GM23338 (cell line): ENCODE data around the gene BCOR. TPM values are rescaled to one million over a fixed set of nuclear protein-coding genes. Genes with fewer than 3 reads are reported as not detected.

Experiments
- ATAC-seq: fragments of 200-7000 bp; cut with Tn5 transposase; 3 replicates; pipeline ENCODE4 v1.9.1; 2020
- DNase-seq: peaks from one replicate; pipeline ENCODE4 v3.0.0-alpha.2; 2015; ENCODE audit warnings: low spot score
- H2AFZ ChIP-seq: fragments of 200-600 bp; sonication (generic); 2 replicates; pipeline ENCODE4 v1.8.0; 2016; ENCODE audit warnings: antibody characterized with exemption, mild to moderate bottlenecking, moderate library complexity
- H3F3A ChIP-seq: fragments of 200-600 bp; sonication (generic); replicated peaks from 2 replicates; pipeline ENCODE4 v1.8.0; 2017; ENCODE audit warnings: antibody characterized with exemption, mixed run types, low read depth
- H3K27ac ChIP-seq: fragments of 200-600 bp; sonication (generic); 2 replicates; pipeline ENCODE4 v1.6.1; 2016; ENCODE audit warnings: low read depth
- H3K27me3 ChIP-seq: fragments of 200-600 bp; sonication (generic); 2 replicates; pipeline ENCODE4 v1.8.0; 2016; ENCODE audit warnings: mild to moderate bottlenecking, mixed run types, moderate library complexity; ENCODE audit not compliant: insufficient read depth
- H3K36me3 ChIP-seq: fragments of 200-600 bp; sonication (generic); 2 replicates; pipeline ENCODE4 v1.8.0; 2016; ENCODE audit warnings: mild to moderate bottlenecking; ENCODE audit not compliant: insufficient read depth
- H3K4me1 ChIP-seq: fragments of 200-600 bp; sonication (generic); 2 replicates; pipeline ENCODE4 v1.8.0; 2016; ENCODE audit warnings: mild to moderate bottlenecking, moderate library complexity; ENCODE audit not compliant: insufficient read depth
- H3K4me2 ChIP-seq: fragments of 200-600 bp; sonication (generic); 2 replicates; pipeline ENCODE4 v1.7.1; 2017; ENCODE audit warnings: mixed run types
- H3K4me3 ChIP-seq: fragments of 200-600 bp; sonication (generic); 2 replicates; pipeline ENCODE4 v1.6.1; 2016; ENCODE audit warnings: mixed run types
- H3K79me2 ChIP-seq: fragments of 200-600 bp; sonication (generic); replicated peaks from 2 replicates; pipeline ENCODE4 v1.8.0; 2017; ENCODE audit warnings: mild to moderate bottlenecking; ENCODE audit not compliant: insufficient read depth
- H3K9me2 ChIP-seq: fragments of 200-600 bp; sonication (generic); 2 replicates; pipeline ENCODE4 v1.8.0; 2017; ENCODE audit not compliant: insufficient read depth
- H4K20me1 ChIP-seq: fragments of 200-600 bp; sonication (generic); replicated peaks from 2 replicates; pipeline ENCODE4 v1.8.0; 2017; ENCODE audit warnings: mild to moderate bottlenecking; ENCODE audit not compliant: insufficient read depth
- H3K27ac Mint-ChIP-seq: 2 replicates; pipeline ENCODE4 v1.8.0; 2020; ENCODE audit warnings: inconsistent platforms, mild to moderate bottlenecking, moderate library complexity, mixed read lengths
- H3K27me3 Mint-ChIP-seq: 3 replicates; pipeline ENCODE4 v1.8.0; 2022; ENCODE audit warnings: low read depth, mild to moderate bottlenecking, moderate library complexity, mixed read lengths, inconsistent platforms; ENCODE audit not compliant: insufficient read depth, poor library complexity
- H3K36me3 Mint-ChIP-seq: 3 replicates; pipeline ENCODE4 v1.8.0; 2021; ENCODE audit warnings: low read depth, mild to moderate bottlenecking, inconsistent platforms, moderate library complexity, mixed read lengths
- H3K4me1 Mint-ChIP-seq: 3 replicates; pipeline ENCODE4 v1.8.0; 2020; ENCODE audit warnings: mild to moderate bottlenecking, inconsistent platforms, mixed read lengths
- H3K4me3 Mint-ChIP-seq: 3 replicates; pipeline ENCODE4 v1.8.0; 2021; ENCODE audit warnings: moderate library complexity, mild to moderate bottlenecking, inconsistent platforms, mixed read lengths
- H3K9me3 Mint-ChIP-seq: 3 replicates; pipeline ENCODE4 v1.8.0; 2020; ENCODE audit warnings: moderate library complexity, mild to moderate bottlenecking, inconsistent platforms, mixed read lengths
- POLR2AphosphoS5 ChIP-seq: IDR thresholded peaks from 2 replicates; pipeline ENCODE4 v1.6.1; 2016; ENCODE audit warnings: antibody characterized with exemption, low read depth
- REST ChIP-seq: IDR thresholded peaks from one replicate; pipeline ENCODE4 v1.6.1; 2018; ENCODE audit warnings: antibody characterized with exemption; ENCODE audit not compliant: unreplicated experiment
- STAT1 ChIP-seq: IDR thresholded peaks from one replicate; pipeline ENCODE4 v1.6.1; 2016; ENCODE audit warnings: antibody characterized with exemption; ENCODE audit not compliant: unreplicated experiment
- ZNF331 ChIP-seq: fragments of 250-450 bp; sonication (Bioruptor Pico); IDR thresholded peaks from 2 replicates; pipeline ENCODE4 v1.5.0; 2020; ENCODE audit warnings: low read depth, mild to moderate bottlenecking, moderate library complexity
- ZNF462 ChIP-seq: fragments of 250-450 bp; sonication (Bioruptor Pico); IDR thresholded peaks from 2 replicates; pipeline ENCODE4 v1.5.0; 2020; ENCODE audit warnings: mild to moderate bottlenecking, moderate library complexity
- polyA plus RNA-seq: library from polyadenylated mRNA; unstranded; fragments of >200 nt; fragmentation: Nextera tagmentation; extraction: Ambion mirVana; gene quantifications from 2 replicates; pipeline ENCODE4 v1.2.1, GENCODE V29; 2016
- total RNA-seq: library from RNA; depleted of rRNA; stranded (reverse); fragments of >200 nt; shearing (Covaris generic); gene quantifications from 2 replicates; pipeline ENCODE4 v1.2.3, GENCODE V29; 2014
- TF ChIP-seq, protein P1 (sequence below), 2 experiments: fragments of 200-600 bp in 1 of 2; sonication (generic) in 1 of 2; conservative IDR thresholded peaks; 2 replicates each; pipeline versions ENCODE4 v1.5.1 to v1.6.1; 2016 to 2017; ENCODE audit warnings: antibody characterized with exemption in 2 of 2, low read depth in 2 of 2, mild to moderate bottlenecking in 2 of 2, moderate library complexity in 1 of 2

Gene BCOR
- total and polyA plus RNA-seq, 2 experiments from 2014 or later = 25.5 to 60.8 TPM

GRCh38 chrX:40062525-40063155, 35.1 kb downstream of the BCOR start:
- H3K27me3 Mint-ChIP-seq = peaks cover 2% of the 10 kb centered on the region
- ATAC-seq = no peak
- TF ChIP-seq, protein P1, sequence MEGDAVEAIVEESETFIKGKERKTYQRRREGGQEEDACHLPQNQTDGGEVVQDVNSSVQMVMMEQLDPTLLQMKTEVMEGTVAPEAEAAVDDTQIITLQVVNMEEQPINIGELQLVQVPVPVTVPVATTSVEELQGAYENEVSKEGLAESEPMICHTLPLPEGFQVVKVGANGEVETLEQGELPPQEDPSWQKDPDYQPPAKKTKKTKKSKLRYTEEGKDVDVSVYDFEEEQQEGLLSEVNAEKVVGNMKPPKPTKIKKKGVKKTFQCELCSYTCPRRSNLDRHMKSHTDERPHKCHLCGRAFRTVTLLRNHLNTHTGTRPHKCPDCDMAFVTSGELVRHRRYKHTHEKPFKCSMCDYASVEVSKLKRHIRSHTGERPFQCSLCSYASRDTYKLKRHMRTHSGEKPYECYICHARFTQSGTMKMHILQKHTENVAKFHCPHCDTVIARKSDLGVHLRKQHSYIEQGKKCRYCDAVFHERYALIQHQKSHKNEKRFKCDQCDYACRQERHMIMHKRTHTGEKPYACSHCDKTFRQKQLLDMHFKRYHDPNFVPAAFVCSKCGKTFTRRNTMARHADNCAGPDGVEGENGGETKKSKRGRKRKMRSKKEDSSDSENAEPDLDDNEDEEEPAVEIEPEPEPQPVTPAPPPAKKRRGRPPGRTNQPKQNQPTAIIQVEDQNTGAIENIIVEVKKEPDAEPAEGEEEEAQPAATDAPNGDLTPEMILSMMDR (conservative IDR thresholded peaks at IDR 0.05; ENCODE audit: low read depth in 2 of 2) = no peak
- no peak for TF ChIP-seq ZNF331 (CRISPR knock-in tag)
- no peak for TF ChIP-seq STAT1
- TF ChIP-seq ZNF462 (CRISPR knock-in tag) = no peak
- no peak for TF ChIP-seq POLR2AphosphoS5
- no peak for TF ChIP-seq REST
- H3K36me3 Mint-ChIP-seq = peaks cover 96% of the 10 kb centered on the region
- no peak overlapping the region for H3K4me3 Mint-ChIP-seq
- DNase-seq = no peak
- Histone ChIP-seq H3K4me3 (no peak overlapping the region), H3K79me2 (0 out of 2 replicates have a peak, but pooled peaks cover 4% of the 10 kb centered on the region), H4K20me1 (peaks cover 3% of the 10 kb centered on the region; the same call in 1 of the 2 replicates), H3K9me2 (no peaks in the 10 kb centered on the region), H2AFZ (no peak overlapping the region), H3K27ac (no peak overlapping the region), H3F3A (no peaks in the 10 kb centered on the region), H3K4me2 (no peak overlapping the region), H3K36me3 (no peaks in the 10 kb centered on the region), H3K27me3 (no peaks in the 10 kb centered on the region), H3K4me1 (peaks cover 12% of the 10 kb centered on the region; the same call in 1 of the 2 replicates)
- peaks cover 51% of the 10 kb centered on the region for H3K4me1 Mint-ChIP-seq
- H3K9me3 Mint-ChIP-seq = no peaks in the 10 kb centered on the region
- no peak overlapping the region for H3K27ac Mint-ChIP-seq
